Measurements from ENCODE around the gene MTIF3. TPM values are rescaled to one million over a fixed set of nuclear protein-coding genes. Genes with fewer than 3 reads are reported as not detected.
A peak's percentile ranks its signal among the peaks of the same experiment; 100 is the strongest.

Gene MTIF3
- total RNA-seq, 1 experiment from 2014 or later: 31.6 TPM

DNA sequence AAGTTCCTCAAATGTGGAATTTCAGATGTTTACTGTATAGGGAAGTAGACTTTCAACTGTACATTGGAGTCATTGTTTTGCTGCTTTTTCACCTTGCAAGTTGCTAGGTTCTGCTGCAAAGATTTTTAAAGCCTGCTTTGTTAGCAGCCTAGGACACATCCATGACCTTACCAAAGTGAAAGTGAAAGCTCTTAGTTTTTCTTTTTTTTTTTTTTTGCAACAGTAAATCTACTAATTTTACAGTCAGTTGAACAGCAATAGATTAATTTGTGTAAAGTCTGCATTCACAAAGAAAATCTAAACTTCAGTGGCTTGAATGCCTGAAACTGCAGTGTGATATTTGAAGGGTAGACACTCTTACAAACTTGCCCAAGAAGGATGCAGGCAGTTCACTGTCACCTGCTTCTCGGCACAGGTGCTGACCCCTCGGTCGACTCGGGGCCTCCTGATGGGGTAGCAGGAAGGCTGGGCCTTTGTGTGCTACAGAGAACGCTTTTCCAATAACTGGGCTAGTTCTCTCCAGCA is 5.0 kb upstream of the MTIF3 start:
- Histone ChIP-seq H3K79me2 (ENCODE audit: insufficient read depth, low read length) (no peaks in the 10 kb centered on the region), H4K5ac (ENCODE audit: insufficient read length, low read depth, low read length) (no peak overlapping the region), H2BK120ac (ENCODE audit: low read depth, low read length, poor library complexity, severe bottlenecking) (no peak overlapping the region), H3K23me2 (ENCODE audit: insufficient read length, low read depth, low read length, poor library complexity, severe bottlenecking) (peaks cover 3% of the 10 kb centered on the region), H3K23ac (ENCODE audit: insufficient read length, low read depth, low read length) (no peak overlapping the region), H2BK15ac (ENCODE audit: low read depth, low read length) (no peak overlapping the region), H2AFZ (ENCODE audit: low read length) (peak overlapping the region; percentile 56), H4K20me1 (ENCODE audit: control insufficient read depth, insufficient read depth, insufficient read length) (no peaks in the 10 kb centered on the region), H3K56ac (ENCODE audit: insufficient read length, low read depth, low read length) (no peak overlapping the region), H3K4me1 (ENCODE audit: insufficient read depth, low read length) (no peaks in the 10 kb centered on the region; the same call in 1 of the 2 replicates), H3K27me3 (ENCODE audit: insufficient read depth, low read length) (no peaks in the 10 kb centered on the region), H3K27ac (ENCODE audit: insufficient read length, low read depth, low read length) (no peak overlapping the region), H4K8ac (replicated peaks; ENCODE audit: insufficient read length, low read depth, low read length) (no peak overlapping the region), H2BK5ac (ENCODE audit: insufficient read length, low read length) (no peak overlapping the region), H3K9ac (ENCODE audit: extremely low read depth, insufficient read length, low read length) (no peak overlapping the region), H2BK12ac (ENCODE audit: insufficient read length, low read depth, low read length) (no peak overlapping the region), H3K4ac (ENCODE audit: low read depth, low read length) (no peak overlapping the region), H3T11ph (ENCODE audit: low read length) (no peak overlapping the region), H3K79me1 (ENCODE audit: insufficient read depth, low read depth, low read length, poor library complexity, severe bottlenecking) (no peaks in the 10 kb centered on the region), H3K18ac (ENCODE audit: insufficient read length, low read depth, low read length) (no peak overlapping the region), H2AK5ac (ENCODE audit: insufficient read length, low read length) (no peak overlapping the region), H3K4me2 (ENCODE audit: insufficient read depth, insufficient read length, low read length) (no peak overlapping the region), H4K91ac (ENCODE audit: insufficient read length, low read depth, low read length) (no peak overlapping the region), H3K14ac (ENCODE audit: insufficient read depth, low read length) (no peak overlapping the region; the same call in 1 of the 2 replicates), H3K9me3 (ENCODE audit: control insufficient read depth, low read depth, low read length) (no peaks in the 10 kb centered on the region), H2BK20ac (ENCODE audit: low read depth, low read length, poor library complexity, severe bottlenecking) (no peak overlapping the region)
- H3K9me3 Mint-ChIP-seq: no peaks in the 10 kb centered on the region
- 0 out of 5 replicates have a peak overlapping the region, but pooled peaks of 1 of the 2 experiments have one; percentile 3 for H3K4me3 Mint-ChIP-seq
- H3K27ac Mint-ChIP-seq: peak overlapping the region in 1 of 3 experiments; percentile 55; a peak in 1 of 7 replicates
- no CpG with 5 or more reads among the region's 5 CpGs for WGBS (ENCODE audit: extremely low coverage, insufficient read length, low lambda C conversion rate)
- TF ChIP-seq, protein P1, sequence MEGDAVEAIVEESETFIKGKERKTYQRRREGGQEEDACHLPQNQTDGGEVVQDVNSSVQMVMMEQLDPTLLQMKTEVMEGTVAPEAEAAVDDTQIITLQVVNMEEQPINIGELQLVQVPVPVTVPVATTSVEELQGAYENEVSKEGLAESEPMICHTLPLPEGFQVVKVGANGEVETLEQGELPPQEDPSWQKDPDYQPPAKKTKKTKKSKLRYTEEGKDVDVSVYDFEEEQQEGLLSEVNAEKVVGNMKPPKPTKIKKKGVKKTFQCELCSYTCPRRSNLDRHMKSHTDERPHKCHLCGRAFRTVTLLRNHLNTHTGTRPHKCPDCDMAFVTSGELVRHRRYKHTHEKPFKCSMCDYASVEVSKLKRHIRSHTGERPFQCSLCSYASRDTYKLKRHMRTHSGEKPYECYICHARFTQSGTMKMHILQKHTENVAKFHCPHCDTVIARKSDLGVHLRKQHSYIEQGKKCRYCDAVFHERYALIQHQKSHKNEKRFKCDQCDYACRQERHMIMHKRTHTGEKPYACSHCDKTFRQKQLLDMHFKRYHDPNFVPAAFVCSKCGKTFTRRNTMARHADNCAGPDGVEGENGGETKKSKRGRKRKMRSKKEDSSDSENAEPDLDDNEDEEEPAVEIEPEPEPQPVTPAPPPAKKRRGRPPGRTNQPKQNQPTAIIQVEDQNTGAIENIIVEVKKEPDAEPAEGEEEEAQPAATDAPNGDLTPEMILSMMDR (conservative IDR thresholded peaks at IDR 0.05): no peak
- no peaks in the 10 kb centered on the region for H3K36me3 Mint-ChIP-seq (ENCODE audit: insufficient read depth in 1 of 3, low read depth in 3 of 3)
- DNase-seq: peak; percentile 47
- H3K27me3 Mint-ChIP-seq (ENCODE audit: low read depth): peaks cover 14% of the 10 kb centered on the region
- H3K4me1 Mint-ChIP-seq: peaks cover 20% of the 10 kb centered on the region in 2 experiments

Data from H9 (cell line).